Fibroblast of pulmonary artery (primary cell): ENCODE data around the gene S100A4.
"Not testable (repeated sequence)": the region's sequence is repeated elsewhere in the genome, so short reads cannot be mapped to it uniquely, and the experiment has no call there.

ENCODE experiments used
- DNase-seq: peaks from one replicate; pipeline ENCODE4 v3.0.0-alpha.2; 2010; ENCODE audit warnings: low read depth
- H3K4me3 ChIP-seq: replicated peaks from 2 replicates; pipeline ENCODE4 v1.5.1; 2011; ENCODE audit warnings: low read depth, mild to moderate bottlenecking, control low read depth, low read length, moderate library complexity
- CTCF ChIP-seq: IDR thresholded peaks from 2 replicates; pipeline ENCODE4 v1.5.1; 2011; ENCODE audit warnings: mild to moderate bottlenecking, control low read depth, low read length, inconsistent platforms; ENCODE audit errors: missing control alignments

The S100A4 gene

DNA sequence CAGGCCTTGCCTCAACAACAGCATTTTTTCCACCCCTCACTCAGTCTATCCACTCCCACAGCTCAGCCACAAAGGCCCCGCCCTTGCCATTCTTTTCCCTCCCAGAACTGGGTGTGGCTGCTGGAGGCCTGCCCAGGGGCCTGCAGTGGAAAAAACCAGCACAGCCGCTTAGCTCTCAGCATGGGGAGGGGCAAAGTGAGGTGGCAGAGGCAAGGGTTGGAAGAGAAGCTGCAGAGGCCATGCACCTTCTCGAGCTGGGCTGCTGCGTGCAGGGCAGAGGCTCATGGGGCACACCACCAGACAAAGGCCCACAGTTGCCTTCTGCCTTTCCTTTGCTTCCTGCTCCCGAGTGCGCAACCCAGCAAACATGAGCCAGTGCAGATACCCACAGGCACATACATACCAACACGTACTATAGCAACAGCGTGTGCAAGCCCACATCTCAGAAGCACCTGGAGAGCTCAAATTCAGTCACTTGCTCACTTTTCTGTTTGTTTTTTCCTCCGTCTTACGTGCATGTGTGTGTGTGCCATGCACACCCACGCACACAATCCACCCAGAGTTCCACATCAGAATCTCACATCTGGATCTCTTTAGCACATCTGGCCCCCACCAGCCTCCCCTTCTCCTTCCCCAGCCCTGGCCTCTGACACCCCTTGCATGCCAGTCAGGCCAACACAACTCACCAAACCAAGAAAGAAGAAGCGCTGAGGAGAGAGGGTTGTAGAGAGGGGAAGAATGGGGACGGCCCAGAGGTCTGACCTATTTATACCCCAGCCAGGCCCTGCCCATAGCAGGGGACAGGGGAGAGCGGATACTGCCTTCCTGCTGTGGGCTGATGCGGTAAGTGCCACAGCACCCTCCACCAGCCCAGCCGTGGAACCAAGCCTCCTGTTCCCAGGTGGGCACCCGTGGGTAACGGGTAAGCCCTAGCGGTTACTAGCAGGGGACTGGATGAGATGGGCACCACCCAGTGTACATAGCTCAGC is at the start of gene S100A4:
TSS of gene S100A4 (minus strand) at position 740 of the 989 bp plus-strand sequence. CDS start 1,012 bp downstream, outside the sequence.
- TF ChIP-seq CTCF, result no peak
- H3K4me3 ChIP-seq, result no peak within 1 kb of the TSS
- DNase-seq, result peak; percentile 92

DNA sequence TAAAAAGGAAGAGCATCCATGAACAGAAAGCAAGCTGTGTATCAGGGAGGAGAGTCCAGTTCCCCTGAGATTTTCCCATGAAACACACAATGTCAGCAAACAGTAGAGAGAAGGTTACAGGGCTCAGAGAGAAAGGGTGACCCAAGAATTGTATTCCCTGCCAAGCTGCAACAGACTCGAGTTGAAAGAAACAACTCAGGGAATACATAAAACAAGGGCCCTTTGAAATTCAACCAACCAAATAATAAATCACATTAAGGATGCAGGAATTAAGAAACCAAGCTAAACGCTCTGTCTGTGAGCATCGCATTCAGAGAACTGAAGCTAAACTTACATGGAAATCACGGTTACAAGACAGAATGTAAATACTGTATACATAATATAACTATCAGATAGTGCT is 47.1 kb upstream of the S100A4 start:
- no peak for DNase-seq
- H3K4me3 ChIP-seq, result no peak overlapping the region
- TF ChIP-seq CTCF, result no peak

DNA sequence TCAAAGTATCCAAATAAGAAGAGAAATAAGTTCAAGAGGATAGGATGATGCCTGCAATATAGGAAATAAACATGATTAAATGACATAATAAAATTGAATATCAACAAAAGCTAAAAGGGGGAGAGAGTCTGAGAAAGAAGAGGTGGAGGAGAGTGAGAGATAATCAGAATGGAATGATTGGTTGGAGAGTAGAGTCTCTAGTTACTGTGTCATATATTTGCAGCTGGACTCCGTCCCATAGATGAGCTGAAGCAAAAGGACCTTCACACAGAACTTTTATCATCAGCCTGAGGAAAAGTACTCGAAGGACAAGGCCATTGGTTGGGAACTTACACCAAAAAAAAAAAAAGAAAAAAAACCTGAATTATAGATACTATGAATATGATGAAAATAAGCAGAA is 42.9 kb upstream of the S100A4 start:
- no peak for DNase-seq
- no peak overlapping the region for H3K4me3 ChIP-seq
- no peak for TF ChIP-seq CTCF

DNA sequence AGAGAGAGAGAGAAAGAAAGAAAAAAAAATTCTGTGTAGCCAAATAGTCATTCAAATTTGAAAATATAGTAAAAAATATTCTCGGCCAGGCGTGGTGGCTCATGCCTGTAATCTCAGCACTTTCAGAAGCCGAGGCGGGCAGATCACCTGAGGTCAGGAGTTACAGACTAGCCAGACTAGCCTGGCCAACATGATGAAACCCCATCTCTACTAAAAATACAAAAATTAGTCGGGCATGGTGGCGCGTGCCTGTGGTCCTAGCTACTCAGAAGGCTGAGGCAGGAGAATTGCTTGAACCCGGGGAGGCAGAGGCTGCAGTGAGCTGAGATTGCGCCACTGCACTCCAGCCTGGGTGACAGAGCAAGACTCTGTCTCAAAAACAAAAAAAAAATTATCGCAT is 42.4 kb upstream of the S100A4 start:
- not testable (repeated sequence) for H3K4me3 ChIP-seq, DNase-seq

DNA sequence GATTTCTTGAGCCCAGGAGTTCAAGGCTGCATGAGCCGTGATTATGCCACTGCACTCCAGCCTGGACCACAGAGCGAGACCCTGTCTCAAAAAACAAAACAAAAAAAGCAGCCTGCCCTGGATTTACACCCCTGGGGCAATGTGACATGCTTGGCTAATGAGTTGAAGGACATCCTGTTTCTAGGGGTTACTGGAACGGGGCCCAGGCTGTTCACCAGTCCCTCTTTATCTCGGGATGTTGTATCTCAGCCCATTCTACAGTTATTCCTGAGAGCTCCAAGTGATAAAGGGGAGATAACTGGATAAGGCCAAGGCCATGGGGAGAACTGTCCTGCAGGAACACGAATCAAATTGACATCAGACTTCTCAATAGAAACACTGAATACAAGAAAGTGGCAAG is 41.7 kb upstream of the S100A4 start:
- no peak for DNase-seq
- no peak for TF ChIP-seq CTCF
- no peak overlapping the region for H3K4me3 ChIP-seq

- no peak for DNase-seq
- no peak overlapping the region for H3K4me3 ChIP-seq
- TF ChIP-seq CTCF, result no peak
Observed at GRCh38 chr1:153586347-153586746, 40.7 kb upstream of the S100A4 start.

GRCh38 chr1:153585006-153585405 is 39.4 kb upstream of the S100A4 start:
- no peak for DNase-seq
- no peak overlapping the region for H3K4me3 ChIP-seq
- no peak for TF ChIP-seq CTCF
